HepG2 (cell line): ENCODE data around the gene HLCS. TPM values are rescaled to one million over a fixed set of nuclear protein-coding genes. Genes with fewer than 3 reads are reported as not detected.

Experiments
- ATAC-seq: fragments of 200-7000 bp; cut with Tn5 transposase; 3 replicates; pipeline ENCODE4 v1.9.1; 2020; ENCODE audit warnings: mild to moderate bottlenecking, moderate library complexity
- BruUV-seq: library from RNA; stranded (reverse); fragments of 400-500 nt; replicated peaks from 2 replicates; lab custom pipeline; 2021; lab: Mats Ljungman, UMichigan
- CTCF ChIA-PET: fragments of 300-600 bp; formaldehyde crosslinking; extraction: SDS; loops from one replicate; lab custom pipeline; 2021; ENCODE audit warnings: low total read pairs, inconsistent platforms, low intra/inter-chr PET ratio; lab: Yijun Ruan, JAX
- POLR2A ChIA-PET: fragments of 350-600 bp; sonication (Branson Sonifier 250); formaldehyde crosslinking; loops from one replicate; lab custom pipeline; 2020; ENCODE audit warnings: antibody characterized with exemption, inconsistent platforms; lab: Yijun Ruan, JAX
- DNase-seq: peaks from one replicate; pipeline ENCODE4 v3.0.0-alpha.2; 2015; ENCODE audit warnings: low spot score
- FAIRE-seq: peaks from 3 replicates; lab custom pipeline; 2011; peaks lifted over from hg19 to GRCh38; lab: Jason Lieb, UNC
- H2AFZ ChIP-seq: one replicate; pipeline ENCODE4 v1.6.1; 2011; ENCODE audit warnings: low read length, inconsistent platforms
- H3K27ac ChIP-seq: fragments of 300-600 bp; 3 replicates; pipeline ENCODE4 v1.8.0; 2011; ENCODE audit warnings: mixed run types, mild to moderate bottlenecking, mixed read lengths, low read length, inconsistent platforms; ENCODE audit not compliant: insufficient read depth; ENCODE audit errors: extremely low read length
- H3K27me3 ChIP-seq, 2 experiments: fragments of 200-600 bp in 1 of 2; 2 replicates in 1 of 2; 3 replicates in 1 of 2; pipeline versions ENCODE4 v1.6.0 to v1.8.0; 2011; ENCODE audit warnings: low read length in 2 of 2, mild to moderate bottlenecking in 2 of 2, moderate library complexity in 2 of 2, inconsistent platforms in 1 of 2; ENCODE audit not compliant: insufficient read depth in 2 of 2, control insufficient read depth in 1 of 2
- H3K36me3 ChIP-seq, 2 experiments: fragments of 200-600 bp in 1 of 2; replicated peaks in 1 of 2; 2 replicates in 1 of 2; 3 replicates in 1 of 2; pipeline versions ENCODE4 v1.5.1 to v1.8.0; 2011; ENCODE audit warnings: low read length in 2 of 2, inconsistent platforms in 1 of 2; ENCODE audit not compliant: insufficient read depth in 2 of 2, control insufficient read depth in 1 of 2
- H3K4me1 ChIP-seq: 2 replicates; pipeline ENCODE4 v1.5.1; 2012; ENCODE audit warnings: low read length, inconsistent platforms; ENCODE audit not compliant: insufficient read depth
- H3K4me2 ChIP-seq: 2 replicates; pipeline ENCODE4 v1.6.0; 2011; ENCODE audit warnings: low read depth, low read length, inconsistent platforms
- H3K4me3 ChIP-seq, 3 experiments: fragments of 200-600 bp in 1 of 3; sonication (generic), shearing (Covaris generic) in 1 of 3; replicated peaks in 1 of 3; 2 replicates each; pipeline ENCODE4 v1.5.1; 2011 to 2016; ENCODE audit warnings: low read length in 3 of 3, inconsistent platforms in 2 of 3, low read depth in 2 of 3, mild to moderate bottlenecking in 2 of 3, control low read depth in 1 of 3, mixed read lengths in 1 of 3; ENCODE audit not compliant: insufficient read depth in 1 of 3
- H3K79me2 ChIP-seq: one replicate; pipeline ENCODE4 v1.6.1; 2011; ENCODE audit warnings: low read length, inconsistent platforms; ENCODE audit not compliant: insufficient read depth
- H3K9ac ChIP-seq: 2 replicates; pipeline ENCODE4 v1.6.0; 2011; ENCODE audit warnings: mild to moderate bottlenecking, low read depth, low read length, inconsistent platforms; ENCODE audit not compliant: insufficient read depth
- H3K9me3 ChIP-seq: 2 replicates; pipeline ENCODE4 v1.5.1; 2012; ENCODE audit warnings: mild to moderate bottlenecking, low read length
- H4K20me1 ChIP-seq: 2 replicates; pipeline ENCODE4 v1.6.0; 2011; ENCODE audit warnings: inconsistent platforms, mild to moderate bottlenecking, low read length, moderate library complexity; ENCODE audit not compliant: insufficient read depth
- ARNT2 ChIP-seq: sonication (generic); formaldehyde crosslinking; IDR thresholded peaks from 2 replicates; pipeline ENCODE4 v1.8.0; 2022; ENCODE audit warnings: mild to moderate bottlenecking, low read depth, missing genetic modification reagents, moderate library complexity
- ATF4 ChIP-seq, 2 experiments: fragments of 450-650 bp in 1 of 2; sonication (generic) in 1 of 2; formaldehyde crosslinking; IDR thresholded peaks; 2 replicates each; pipeline versions ENCODE4 v1.5.0 to v1.8.0; 2020 to 2022; ENCODE audit warnings: mild to moderate bottlenecking in 1 of 2, missing genetic modification reagents in 1 of 2
- FOXP4 ChIP-seq: sonication (generic); formaldehyde crosslinking; IDR thresholded peaks from 2 replicates; pipeline ENCODE4 v1.4.0; 2020; ENCODE audit warnings: missing genetic modification reagents
- HNRNPL ChIP-seq: fragments of 200-400 bp; formaldehyde crosslinking; IDR thresholded peaks from 2 replicates; pipeline ENCODE4 v1.6.1; 2017; ENCODE audit warnings: mild to moderate bottlenecking, low read depth, low read length
- KDM5B ChIP-seq: sonication (generic); formaldehyde crosslinking; IDR thresholded peaks from 2 replicates; pipeline ENCODE4 v1.4.0; 2020; ENCODE audit warnings: missing genetic modification reagents, mild to moderate bottlenecking, borderline replicate concordance
- NCOA2 ChIP-seq: sonication (generic); formaldehyde crosslinking; IDR thresholded peaks from 2 replicates; pipeline ENCODE4 v1.8.0; 2022; ENCODE audit warnings: inconsistent platforms
- PHF8 ChIP-seq: sonication (generic); formaldehyde crosslinking; IDR thresholded peaks from 2 replicates; pipeline ENCODE4 v1.5.0; 2020; ENCODE audit warnings: missing genetic modification reagents
- ZFX ChIP-seq: sonication (generic); formaldehyde crosslinking; IDR thresholded peaks from 2 replicates; pipeline ENCODE4 v1.4.0; 2020; ENCODE audit warnings: mild to moderate bottlenecking, low read depth, missing genetic modification reagents, moderate library complexity
- ZNF331 ChIP-seq: sonication (generic); formaldehyde crosslinking; IDR thresholded peaks from 2 replicates; pipeline ENCODE4 v1.4.0; 2020; ENCODE audit warnings: missing genetic modification reagents
- ZNF556 ChIP-seq: sonication (generic); formaldehyde crosslinking; IDR thresholded peaks from 2 replicates; pipeline ENCODE4 v1.4.0; 2020; ENCODE audit warnings: mild to moderate bottlenecking, missing genetic modification reagents, borderline replicate concordance
- ZSCAN30 ChIP-seq: sonication (generic); formaldehyde crosslinking; IDR thresholded peaks from 2 replicates; pipeline ENCODE4 v1.5.0; 2020; ENCODE audit warnings: mild to moderate bottlenecking, missing genetic modification reagents
- ZSCAN9 ChIP-seq: IDR thresholded peaks from 2 replicates; pipeline ENCODE4 v1.6.1; 2016; ENCODE audit warnings: borderline replicate concordance
- ZZZ3 ChIP-seq: sonication (generic); formaldehyde crosslinking; IDR thresholded peaks from 2 replicates; pipeline ENCODE4 v1.4.0; 2020; ENCODE audit warnings: missing genetic modification reagents, mild to moderate bottlenecking, borderline replicate concordance
- WGBS: methylation state at CpG from one replicate; pipeline ENCODE4 v1.1.6; 2017; ENCODE audit warnings: low lambda C conversion rate; 5-methylcytosine and 5-hydroxymethylcytosine counted together
- in situ Hi-C: cut with HindIII; loops from 2 replicates; pipeline ENCODE4 v1.10.0; 2017; ENCODE audit warnings: low pct_unique_long_range_greater_than_20kb; ENCODE audit not compliant: extremely low pct_ligation_motif_present
- intact Hi-C: fragments of 100-400 bp; cut with micrococcal nuclease; formaldehyde crosslinking; loops from one replicate; pipeline ENCODE4 v1.10.0; 2022; ENCODE audit not compliant: unreplicated experiment
- polyA plus RNA-seq, 8 experiments: library from polyadenylated mRNA; depleted of rRNA in 3 of 8; stranded (reverse) in 7 of 8; unstranded in 1 of 8; fragments of >200 nt; fragmentation: Illumina TruSeq in 4 of 8; extraction: Trizol in 4 of 8; gene quantifications; 2 replicates each; pipeline versions ENCODE4 v1.2.1 to v1.2.3, GENCODE V29; 2011 to 2016; ENCODE audit warnings: low read depth in 4 of 8, missing spikeins in 1 of 8, mixed read lengths in 1 of 8; ENCODE audit not compliant: insufficient read depth in 1 of 8
- total RNA-seq, 5 experiments: library from RNA; depleted of rRNA; stranded (reverse); fragments of >200 nt; fragmentation: Illumina TruSeq; extraction: Trizol; gene quantifications; 2 replicates each; pipeline ENCODE4 v1.2.3, GENCODE V29; 2016; ENCODE audit warnings: low read depth in 1 of 5
- TF ChIP-seq, protein P1 (sequence below): sonication (generic); formaldehyde crosslinking; IDR thresholded peaks from 2 replicates; pipeline ENCODE4 v1.5.1; 2020; ENCODE audit warnings: mild to moderate bottlenecking, missing genetic modification reagents, moderate library complexity

Gene HLCS
- total and polyA plus RNA-seq, 2 of the 13 experiments (the other 11 are each of a cell fraction or from before 2014, with no cell fraction given) = 7.9 to 12.3 TPM

GRCh38 chr21:37009740-37010341 lies 43.4 kb upstream of the HLCS start:
- 8% methylated on average over 17 of the region's 30 CpGs for WGBS
- no peaks in the 10 kb centered on the region for H4K20me1 ChIP-seq
- POLR2A ChIA-PET = interaction anchor here (0.7 to 2.0 kb wide), 8 partner anchors 20 to 63 kb away, joined by 3 to 14 read pairs (median 4); partner anchors contain the start of genes PIGP and TTC3
- peak overlapping the region; percentile 61 for H3K9ac ChIP-seq
- H3K36me3 ChIP-seq = no peaks in the 10 kb centered on the region
- FAIRE-seq = peak; percentile 77
- peak overlapping the region; percentile 82 for H3K4me2 ChIP-seq
- DNase-seq = peak; percentile 83
- CTCF ChIA-PET = interaction anchor here (1.4 to 3.5 kb wide), 5 partner anchors 18 to 33 kb away, joined by 3 to 46 read pairs (median 6); no protein-coding TSS in a partner anchor
- H3K4me3 ChIP-seq = peak overlapping the region; percentile 56 to 74 (median 57)
- no TSS peak for BruUV-seq
- peak; percentile 96 for ATAC-seq
- in situ Hi-C loops = no loop called here
- H3K27me3 ChIP-seq = peaks cover 0 to 4% of the 10 kb centered on the region in 2 experiments; a peak in 1 of 5 replicates
- peaks cover 22% of the 10 kb centered on the region for H3K4me1 ChIP-seq
- H3K27ac ChIP-seq = no peak overlapping the region
- intact Hi-C loops = loop anchor here (1.0 to 2.0 kb wide), 2 partner anchors 33 to 73 kb away; no protein-coding TSS in a partner anchor
- peak overlapping the region; percentile 66 for H2AFZ ChIP-seq
- no peaks in the 10 kb centered on the region for H3K79me2 ChIP-seq
- no peaks in the 10 kb centered on the region for H3K9me3 ChIP-seq
- TF ChIP-seq, protein P1, sequence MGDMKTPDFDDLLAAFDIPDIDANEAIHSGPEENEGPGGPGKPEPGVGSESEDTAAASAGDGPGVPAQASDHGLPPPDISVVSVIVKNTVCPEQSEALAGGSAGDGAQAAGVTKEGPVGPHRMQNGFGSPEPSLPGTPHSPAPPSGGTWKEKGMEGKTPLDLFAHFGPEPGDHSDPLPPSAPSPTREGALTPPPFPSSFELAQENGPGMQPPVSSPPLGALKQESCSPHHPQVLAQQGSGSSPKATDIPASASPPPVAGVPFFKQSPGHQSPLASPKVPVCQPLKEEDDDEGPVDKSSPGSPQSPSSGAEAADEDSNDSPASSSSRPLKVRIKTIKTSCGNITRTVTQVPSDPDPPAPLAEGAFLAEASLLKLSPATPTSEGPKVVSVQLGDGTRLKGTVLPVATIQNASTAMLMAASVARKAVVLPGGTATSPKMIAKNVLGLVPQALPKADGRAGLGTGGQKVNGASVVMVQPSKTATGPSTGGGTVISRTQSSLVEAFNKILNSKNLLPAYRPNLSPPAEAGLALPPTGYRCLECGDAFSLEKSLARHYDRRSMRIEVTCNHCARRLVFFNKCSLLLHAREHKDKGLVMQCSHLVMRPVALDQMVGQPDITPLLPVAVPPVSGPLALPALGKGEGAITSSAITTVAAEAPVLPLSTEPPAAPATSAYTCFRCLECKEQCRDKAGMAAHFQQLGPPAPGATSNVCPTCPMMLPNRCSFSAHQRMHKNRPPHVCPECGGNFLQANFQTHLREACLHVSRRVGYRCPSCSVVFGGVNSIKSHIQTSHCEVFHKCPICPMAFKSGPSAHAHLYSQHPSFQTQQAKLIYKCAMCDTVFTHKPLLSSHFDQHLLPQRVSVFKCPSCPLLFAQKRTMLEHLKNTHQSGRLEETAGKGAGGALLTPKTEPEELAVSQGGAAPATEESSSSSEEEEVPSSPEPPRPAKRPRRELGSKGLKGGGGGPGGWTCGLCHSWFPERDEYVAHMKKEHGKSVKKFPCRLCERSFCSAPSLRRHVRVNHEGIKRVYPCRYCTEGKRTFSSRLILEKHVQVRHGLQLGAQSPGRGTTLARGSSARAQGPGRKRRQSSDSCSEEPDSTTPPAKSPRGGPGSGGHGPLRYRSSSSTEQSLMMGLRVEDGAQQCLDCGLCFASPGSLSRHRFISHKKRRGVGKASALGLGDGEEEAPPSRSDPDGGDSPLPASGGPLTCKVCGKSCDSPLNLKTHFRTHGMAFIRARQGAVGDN (CRISPR knock-in tag) = peak; percentile 85
- TF ChIP-seq PHF8 (CRISPR knock-in tag) (peak; percentile 57), FOXP4 (peak; percentile 42; the same call in 1 of the 2 replicates), ATF4 (CRISPR knock-in tag; IDR thresholded peaks at IDR 0.05) (peak in 1 of 2 experiments; percentile 14; a peak in 1 of 4 replicates), ZFX (CRISPR knock-in tag) (peak; percentile 33; the same call in 1 of the 2 replicates), ZSCAN9 (CRISPR knock-in tag) (peak; percentile 29; the same call in 1 of the 2 replicates), HNRNPL (peak; percentile 85), ZNF331 (CRISPR knock-in tag) (peak; percentile 86), NCOA2 (0 out of 2 replicates have a peak, but pooled peaks have one; percentile 8), ARNT2 (CRISPR knock-in tag) (0 out of 2 replicates have a peak, but pooled peaks have one; percentile 35), ZZZ3 (no peak), ZNF556 (peak; percentile 46; the same call in 1 of the 2 replicates), KDM5B (CRISPR knock-in tag) (peak; percentile 47; the same call in 1 of the 2 replicates), ZSCAN30 (CRISPR knock-in tag) (no peak)
